ENCODE data around the gene ZDHHC14.

GRCh38 chr6:157492249-157492648, 111.3 kb downstream of the ZDHHC14 start:
- TF ChIP-seq EZH2phosphoT487 (conservative IDR thresholded peaks at IDR 0.05; ENCODE audit: low read length) (no peak), CTCF (IDR thresholded peaks at IDR 0.05; ENCODE audit: insufficient read depth, low read length, poor library complexity, severe bottlenecking) (no peak)
